Fibroblast of skin of right biceps (primary cell): Measurements from ENCODE around the gene OTOP3.

ENCODE experiments used
- DNase-seq: peaks from one replicate; pipeline ENCODE4 v3.0.0-alpha.2; 2013

Gene OTOP3

DNA sequence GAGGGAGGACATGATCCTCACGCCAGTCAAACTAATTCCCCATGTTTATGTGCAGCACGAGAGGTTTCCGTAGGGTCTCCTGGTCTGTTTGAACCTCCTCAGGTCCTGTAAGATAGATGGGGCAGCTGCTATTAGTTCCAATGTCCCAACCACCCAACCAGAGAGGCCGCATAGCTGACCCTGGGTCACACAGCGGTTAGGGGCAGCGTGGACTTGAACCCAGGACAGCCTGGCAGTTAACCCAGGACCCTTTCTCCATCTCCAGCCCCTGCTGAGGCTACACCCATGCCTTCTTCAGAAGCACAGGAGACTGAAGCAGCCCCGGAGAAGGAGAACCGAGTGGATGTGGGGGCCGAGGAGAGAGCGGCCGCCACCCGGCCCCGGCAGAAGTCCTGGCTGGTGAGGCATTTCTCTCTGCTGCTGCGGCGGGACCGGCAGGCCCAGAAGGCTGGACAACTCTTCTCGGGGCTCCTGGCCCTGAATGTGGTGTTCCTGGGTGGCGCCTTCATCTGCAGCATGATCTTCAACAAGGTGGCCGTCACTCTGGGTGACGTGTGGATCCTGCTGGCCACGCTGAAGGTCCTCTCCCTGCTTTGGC lies 5.5 kb downstream of the OTOP3 start:
- no peak for DNase-seq

DNA sequence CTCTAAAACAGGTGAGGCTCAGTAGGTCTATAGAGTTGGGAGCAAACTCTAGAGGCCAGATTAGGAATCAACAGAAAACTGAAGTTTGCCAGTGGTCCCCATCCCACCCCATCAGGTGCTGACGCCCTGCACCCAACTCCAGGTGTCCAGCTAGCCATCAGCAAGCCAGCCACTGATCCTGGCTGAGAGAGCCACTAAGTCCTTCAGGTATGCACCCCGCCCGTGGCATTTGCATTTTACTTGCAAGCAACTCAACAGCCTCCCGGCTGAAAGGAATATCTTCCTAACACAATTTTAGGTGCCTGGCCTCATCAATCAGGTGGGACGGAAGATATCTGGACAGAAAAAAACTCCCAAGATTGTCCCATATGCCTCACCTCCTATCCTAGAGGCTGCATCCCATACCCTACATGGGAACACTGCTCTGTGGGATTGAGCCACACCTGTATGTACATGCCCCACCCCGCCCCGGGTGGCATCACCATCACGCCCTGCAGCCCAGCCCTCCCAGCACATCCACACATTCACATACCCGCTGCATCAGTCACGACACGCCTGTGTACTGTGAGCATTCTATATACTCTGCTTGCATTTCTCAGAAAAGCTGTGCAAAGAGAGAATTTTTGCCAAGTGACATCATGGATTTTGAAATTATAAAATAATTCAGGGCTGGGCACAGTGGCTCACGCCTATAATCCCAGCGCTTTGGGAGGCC lies 8.3 kb downstream of the OTOP3 start:
- no peak for DNase-seq

DNA sequence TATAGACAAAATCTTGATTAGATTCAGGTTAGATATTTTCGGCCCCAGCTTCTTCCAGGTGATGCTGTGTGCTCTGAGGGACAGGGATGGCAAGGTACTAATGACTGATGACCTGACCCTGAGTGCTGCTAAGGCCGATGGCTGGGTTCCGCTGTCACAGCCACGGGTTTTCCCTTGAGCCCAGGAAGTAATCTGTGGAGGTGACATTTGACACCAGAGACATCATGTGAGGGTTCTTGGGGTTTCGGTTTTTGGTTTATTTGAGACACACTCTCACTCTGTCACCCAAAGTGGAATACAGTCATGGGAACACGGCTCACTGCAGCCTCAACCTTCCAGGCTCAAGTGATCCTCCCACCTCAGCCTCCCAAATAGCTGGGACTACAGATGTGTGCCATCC lies 9.8 kb downstream of the OTOP3 start:
- DNase-seq = no peak

DNA sequence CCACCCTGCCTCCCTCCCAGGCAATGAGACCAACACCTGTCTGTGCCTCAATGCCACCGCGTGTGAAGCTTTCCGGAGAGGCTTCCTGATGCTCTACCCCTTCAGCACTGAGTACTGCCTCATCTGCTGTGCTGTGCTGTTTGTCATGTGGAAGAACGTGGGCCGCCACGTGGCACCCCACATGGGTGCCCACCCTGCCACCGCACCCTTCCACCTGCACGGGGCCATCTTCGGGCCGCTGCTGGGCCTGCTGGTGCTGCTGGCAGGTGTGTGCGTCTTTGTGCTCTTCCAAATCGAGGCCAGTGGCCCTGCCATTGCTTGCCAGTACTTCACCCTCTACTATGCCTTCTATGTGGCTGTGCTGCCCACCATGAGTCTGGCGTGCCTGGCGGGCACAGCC lies 10.9 kb downstream of the OTOP3 start:
- DNase-seq = no peak

DNA sequence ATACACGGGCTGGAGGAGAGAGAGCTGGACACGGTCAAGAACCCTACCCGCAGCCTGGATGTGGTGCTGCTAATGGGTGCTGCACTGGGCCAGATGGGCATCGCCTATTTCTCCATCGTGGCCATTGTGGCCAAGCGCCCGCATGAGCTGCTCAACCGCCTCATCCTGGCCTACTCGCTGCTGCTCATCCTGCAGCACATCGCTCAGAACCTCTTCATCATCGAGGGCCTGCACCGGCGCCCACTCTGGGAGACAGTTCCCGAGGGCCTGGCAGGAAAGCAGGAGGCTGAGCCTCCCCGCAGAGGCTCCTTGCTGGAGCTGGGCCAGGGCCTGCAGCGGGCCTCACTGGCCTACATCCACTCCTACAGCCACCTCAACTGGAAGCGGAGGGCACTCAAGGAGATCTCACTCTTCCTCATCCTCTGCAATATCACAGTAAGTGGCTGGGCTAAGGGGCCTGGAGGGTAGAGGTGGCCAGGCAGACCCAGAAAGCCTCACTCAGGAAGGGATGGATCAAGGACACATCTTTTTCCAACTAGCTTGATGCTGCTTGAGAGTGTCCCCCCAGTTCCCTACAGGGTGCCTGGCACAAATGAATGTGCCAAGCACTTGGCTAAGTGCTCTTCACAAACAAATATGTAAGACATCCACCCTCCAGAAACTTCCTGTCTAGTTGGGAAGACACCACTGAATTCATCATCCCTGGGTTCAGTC lies 11.5 kb downstream of the OTOP3 start:
- DNase-seq = no peak

DNA sequence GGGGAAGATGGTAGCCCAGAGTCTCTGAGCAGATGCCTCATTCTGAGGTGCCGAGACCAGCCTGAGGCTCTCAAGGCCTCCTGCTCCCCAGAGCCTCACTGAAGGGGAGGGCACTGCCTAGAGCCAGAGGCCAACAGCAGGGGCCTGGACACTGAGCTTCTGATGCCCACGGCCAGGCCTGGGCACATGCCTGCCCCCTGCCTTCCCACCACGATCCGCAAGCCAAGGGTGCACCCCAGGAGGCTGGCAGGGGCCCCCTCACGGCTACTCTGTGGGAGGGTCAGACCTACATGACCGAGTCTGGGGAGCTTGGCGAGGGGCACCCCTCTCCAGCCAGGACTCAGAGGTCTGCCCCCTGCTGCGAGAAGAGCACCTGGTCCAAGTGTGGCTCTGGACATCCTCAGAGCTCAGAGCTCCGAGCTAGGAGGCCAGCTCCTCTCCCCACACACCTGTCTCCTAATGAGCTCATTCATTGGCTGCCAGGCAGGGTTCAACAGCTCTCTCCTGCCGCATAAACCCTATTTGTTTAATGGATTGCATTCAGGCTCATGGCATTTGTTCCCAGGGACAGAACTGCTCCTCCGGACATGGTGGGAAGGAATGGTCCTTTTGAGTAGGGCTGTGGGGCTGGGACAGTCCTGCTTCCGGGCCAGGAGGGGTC lies 13.9 kb downstream of the OTOP3 start:
- no peak for DNase-seq

DNA sequence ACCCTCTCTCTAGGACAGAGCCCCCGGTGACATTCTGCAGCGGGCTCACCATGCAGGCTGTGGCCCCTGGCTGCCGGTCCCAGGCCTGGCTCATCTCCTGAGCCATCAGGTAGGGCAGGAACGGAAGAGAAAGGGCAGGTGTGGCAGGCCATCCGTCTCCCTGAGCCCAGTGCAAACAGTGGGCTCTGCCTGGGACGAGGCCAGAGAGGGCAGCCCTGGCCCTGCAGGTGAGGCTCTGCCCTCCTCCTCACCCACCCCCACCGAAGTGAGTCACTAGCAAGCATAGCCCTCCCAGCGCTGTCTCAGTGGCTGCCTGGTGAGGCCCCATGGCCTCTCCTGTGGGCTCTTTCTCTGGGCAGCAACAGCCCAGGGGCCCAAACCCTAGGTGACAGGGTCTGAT lies 14.5 kb downstream of the OTOP3 start:
- no peak for DNase-seq

DNA sequence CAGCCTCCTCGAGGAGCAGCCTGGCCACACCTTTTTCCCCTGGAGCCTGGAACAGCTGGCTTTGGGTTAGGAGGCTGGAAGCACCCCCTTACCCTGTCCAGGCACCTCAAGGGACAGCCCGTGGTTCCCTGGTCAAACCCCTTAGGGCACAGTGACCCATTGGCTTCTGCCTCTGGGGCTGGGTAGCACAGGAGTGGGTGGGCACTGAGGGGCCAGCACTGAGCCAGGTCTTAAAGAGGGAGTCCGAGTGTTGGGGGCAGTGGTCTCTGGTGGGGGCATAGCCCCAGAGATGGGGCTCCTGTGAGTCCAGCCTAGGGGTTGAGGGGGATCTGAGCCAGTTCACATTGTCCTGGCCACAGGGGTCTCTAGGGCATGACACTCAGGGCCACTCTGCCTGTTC lies 15.4 kb downstream of the OTOP3 start:
- no peak for DNase-seq

DNA sequence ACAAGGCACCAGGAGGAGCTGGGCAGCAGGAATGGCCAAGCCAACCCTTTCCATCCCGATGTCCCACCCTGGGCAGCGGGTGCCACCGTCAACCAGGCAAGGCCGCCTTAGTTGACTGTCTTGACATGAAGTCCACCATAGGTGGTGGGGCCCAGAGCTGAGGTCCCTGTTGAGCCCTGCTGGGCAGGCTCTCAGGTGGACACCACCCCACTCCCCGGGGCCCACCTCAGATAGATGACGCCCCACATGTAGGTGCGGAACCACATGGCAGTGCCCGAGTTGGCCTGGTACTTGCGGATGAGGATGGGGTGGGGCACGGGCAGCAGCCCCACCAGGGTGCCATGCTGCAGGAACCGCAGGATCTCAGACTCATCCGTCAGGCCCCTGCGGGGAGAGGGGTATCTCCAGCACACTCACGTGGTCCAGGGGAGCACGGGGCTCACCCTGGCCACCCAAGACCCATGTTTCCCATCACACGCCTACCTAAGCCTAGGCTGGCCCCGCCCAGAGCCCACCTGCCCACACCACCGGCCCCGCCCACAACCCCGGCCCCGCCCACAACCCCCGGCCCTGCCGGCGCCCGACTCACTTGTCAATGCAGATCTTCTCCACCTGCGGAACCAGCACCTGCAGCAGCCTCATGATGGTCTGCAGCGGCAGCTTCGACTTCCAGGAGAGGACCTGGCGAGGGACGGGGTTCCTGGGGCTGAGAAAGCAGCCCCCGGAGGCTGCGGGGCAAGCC lies 16.2 kb downstream of the OTOP3 start:
- DNase-seq = no peak

DNA sequence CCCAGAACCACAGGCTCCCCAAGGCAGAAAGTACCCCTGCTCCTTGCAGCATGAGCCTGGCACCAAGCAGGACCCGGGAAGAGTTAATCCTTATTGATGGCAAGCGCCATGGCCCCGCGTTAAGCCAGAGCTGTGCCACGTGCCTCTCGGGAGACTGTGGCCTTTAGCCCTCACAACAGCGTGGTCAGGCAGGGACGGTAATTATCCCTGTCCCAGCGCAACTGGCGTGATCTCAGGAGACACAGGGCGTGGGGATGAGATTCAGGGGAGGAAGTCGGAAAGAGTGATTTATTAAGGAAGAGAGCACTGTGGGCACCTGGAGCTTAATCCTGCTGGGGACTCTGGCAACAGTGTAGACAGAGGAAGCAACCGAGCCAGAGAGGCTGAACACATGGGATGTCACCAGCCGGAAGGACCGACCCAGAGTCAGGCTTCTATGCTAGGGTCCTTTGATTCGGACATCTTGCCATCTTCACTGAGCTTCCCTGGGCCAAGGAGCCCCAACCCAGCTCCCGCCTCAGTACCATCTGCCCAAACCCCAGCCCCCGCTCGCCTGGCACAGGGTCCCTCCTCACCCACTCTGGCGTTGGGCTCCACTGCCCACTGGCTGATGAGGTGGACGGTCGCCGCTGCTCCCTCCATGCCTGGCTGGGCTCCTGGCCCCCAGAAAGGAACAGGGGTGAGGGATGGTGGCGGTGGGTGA lies 16.9 kb downstream of the OTOP3 start:
- no peak for DNase-seq

DNA sequence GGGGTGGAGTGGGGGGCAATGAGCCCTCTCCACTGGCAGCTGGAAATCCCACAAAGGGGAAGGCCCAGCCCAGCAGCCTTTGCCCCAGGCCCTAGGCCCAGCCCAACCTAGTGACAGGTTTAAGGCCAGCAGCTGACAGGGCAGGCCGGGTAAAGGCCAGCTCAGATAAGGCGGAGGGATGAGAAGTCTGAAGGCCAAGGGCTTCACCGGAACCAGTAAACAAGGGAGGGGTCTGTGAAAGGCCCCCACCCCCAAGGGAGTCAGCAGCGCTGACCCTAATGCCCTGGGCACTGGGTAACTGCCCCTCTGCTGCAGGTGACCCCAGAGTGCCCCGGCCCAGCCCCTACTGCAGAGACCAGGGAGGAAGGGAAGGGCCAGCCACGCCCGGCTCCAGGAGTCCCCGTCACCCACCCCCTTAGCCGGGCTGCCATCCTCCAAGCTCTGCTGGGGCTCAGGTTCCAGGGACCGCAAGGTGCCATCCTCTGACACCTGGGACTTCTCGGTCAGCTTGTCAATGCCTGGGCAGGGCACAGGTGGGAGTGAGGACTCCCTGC lies 17.5 kb downstream of the OTOP3 start:
- no peak for DNase-seq

DNA sequence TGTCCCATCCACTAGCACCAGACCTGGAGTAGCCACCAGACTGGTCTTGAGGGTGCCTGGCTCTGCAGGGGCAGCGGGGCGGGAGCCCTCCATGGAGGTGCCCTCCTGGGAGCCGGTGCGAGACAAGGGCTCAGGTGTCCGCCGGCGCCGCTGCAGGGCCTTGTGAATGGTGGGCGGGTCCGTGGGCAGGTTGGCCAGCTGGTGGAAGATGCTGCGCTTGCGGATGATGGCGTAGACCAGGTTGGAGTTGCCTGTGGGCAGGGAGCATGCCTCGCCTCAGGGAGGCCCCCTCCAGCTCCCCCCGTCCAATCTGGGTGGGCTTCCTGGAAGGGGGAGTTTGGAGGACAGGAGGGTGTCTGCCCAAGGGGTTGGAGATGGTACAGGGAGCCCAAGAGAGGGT lies 18.4 kb downstream of the OTOP3 start:
- no peak for DNase-seq

DNA sequence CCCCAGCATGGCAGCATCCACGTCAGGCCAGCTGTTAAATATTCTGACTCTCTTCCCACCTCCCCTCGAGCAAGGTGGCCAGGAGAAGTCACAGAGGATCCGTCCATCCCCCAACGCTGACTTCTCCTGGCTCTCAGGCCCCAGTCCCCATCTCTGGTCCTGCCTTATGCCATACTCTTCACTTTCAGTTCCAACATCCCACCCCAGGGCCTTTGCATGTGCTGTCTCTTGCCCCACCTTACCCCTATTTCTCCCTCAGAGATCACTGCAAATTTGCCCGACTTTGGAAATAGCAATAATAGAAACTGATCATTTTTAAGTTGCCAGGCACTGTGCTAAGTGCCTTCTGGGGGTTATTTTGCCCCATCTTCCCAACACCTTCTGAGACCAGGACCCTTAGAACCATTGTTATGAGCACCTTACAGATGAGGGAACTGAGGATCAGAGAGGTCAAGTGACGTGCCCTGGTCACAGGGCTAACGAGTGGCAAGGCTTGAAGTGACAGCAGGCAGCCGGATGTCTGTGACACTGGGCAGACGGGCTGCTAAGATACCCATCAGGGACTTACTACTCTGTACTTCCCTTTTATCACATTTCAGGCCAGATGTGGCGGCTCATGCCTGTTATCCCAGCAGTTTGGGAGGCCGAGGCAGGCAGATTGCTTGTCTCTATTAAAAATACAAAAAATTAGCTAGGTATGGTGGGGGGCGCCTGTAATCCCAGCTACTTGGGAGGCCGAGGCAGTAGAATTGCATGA lies 19.1 kb downstream of the OTOP3 start:
- DNase-seq = no peak

DNA sequence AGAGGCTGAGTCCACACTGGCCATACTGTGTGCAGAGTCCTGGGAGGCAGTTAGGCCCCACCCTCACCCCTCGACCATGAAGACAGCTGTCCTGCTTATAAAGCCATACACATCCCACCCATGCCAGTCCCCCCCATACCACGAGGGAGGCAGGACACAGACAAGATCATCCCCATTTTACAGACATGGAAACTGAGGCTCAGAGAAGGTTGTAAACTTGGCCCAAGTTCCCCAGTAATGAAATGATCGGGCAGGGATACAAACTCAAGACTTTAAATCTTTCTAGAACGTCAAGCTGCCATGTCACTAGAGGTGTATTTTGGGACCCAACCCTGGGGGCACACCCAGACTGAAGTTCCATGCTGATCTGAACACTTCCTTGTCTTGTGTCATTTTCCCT lies 20.4 kb downstream of the OTOP3 start:
- no peak for DNase-seq

DNA sequence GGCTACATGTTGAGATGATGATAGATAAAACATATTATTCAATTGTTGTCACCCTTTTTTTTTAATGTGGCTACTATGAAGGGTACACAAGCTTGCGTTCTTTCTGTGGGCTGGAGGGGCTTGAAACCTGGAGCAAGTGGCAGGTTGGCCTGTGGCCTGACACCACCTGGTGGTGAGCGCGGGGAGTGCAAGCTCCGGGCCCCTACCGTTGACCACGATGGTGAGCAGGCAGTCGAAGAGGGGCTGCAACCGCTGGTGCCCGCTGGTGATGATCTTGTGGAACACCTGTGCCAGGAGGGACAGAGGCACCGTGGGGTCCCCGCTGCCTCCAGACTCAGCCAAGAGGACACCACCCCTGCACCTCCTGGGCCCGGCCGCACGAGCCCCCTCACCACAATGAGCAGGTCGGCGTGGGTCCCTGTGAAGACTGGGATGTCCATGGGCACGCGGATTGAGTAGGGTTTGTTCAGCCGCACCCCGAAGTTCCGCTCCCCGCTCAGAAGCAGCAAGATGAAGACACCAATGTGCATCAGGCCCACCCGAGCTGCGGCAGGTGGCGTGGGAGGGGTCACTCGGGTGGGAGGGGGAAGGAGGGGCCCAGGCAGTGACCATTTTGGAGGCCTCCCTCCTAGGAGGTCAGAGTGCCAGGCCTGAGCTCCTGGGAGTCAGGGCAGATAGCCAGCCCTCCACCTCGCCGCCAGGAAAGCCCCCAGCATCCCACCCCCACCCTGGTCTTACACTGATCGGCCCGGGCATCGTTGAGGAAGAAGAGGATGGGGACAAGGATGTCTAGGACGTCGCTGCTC lies 22.4 kb downstream of the OTOP3 start:
- DNase-seq = peak; percentile 36

DNA sequence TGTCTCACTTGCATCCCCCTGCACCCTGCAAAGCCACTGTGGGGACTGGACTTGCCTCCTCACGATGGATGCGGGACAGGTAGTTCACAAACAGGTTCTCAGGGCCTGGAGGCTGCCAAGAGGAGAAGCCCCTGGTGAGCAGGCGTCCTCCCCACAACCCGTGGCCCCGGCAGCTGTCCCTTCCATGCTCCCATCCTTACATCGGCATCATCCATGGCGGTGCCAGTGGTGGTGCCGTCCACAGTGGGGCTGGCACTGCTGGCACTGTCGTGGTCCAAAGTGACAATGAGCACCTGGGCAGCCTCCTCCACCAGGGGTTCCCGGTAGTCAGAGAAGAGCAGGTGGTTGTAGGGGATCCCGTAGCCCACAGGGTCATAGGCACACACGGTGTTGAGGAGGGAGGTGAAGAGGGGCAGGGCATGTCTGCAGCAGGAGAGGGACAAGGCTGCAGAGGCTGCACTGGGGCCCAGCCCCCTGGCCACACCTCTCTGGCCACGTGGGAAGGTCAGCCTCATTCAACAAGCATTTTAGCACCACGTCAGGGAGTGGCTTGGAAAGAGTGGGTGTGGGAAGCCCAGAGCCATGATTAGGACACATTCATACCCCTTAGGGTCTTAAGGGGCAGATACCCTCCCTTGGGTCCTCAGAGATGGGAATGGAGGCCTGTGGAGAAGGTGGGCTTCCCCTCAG lies 24.3 kb downstream of the OTOP3 start:
- no peak for DNase-seq

DNA sequence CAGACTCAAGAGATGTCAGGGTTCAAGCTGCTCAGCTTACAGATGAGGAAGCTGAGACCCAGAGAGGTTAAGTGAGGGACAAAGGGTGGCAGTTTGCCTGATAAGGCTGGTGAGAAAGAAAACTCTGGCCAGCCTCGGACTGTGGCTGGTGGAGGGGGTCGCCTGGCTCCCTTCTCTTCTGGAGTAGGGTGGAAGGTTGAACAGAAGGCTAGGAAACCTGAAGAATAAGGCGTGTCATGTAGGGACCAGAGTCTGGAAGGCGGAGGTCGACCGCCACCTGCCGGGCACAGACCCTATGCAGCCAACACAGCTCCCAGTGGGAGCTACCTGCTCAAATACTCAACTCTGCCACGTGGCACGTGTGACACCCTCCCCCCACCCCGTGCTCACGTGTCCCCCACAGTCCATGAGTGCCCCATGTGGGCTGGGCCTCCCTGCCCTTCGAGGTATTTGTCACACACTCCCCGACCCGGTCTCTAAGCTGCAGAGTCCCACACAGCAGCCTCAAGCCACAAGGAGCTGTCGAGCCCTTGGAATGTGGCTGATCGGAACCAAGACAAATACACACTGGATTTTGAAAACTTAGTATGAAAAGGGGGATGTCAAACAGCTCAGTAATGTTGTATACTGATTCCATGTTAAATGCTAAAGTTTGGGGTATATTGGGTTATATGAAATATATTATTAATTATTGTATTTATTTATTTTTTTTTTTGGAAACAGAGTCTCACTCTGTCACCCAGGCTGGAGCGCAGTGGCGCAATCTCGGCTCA lies 25.1 kb downstream of the OTOP3 start:
- peak; percentile 54 for DNase-seq

DNA sequence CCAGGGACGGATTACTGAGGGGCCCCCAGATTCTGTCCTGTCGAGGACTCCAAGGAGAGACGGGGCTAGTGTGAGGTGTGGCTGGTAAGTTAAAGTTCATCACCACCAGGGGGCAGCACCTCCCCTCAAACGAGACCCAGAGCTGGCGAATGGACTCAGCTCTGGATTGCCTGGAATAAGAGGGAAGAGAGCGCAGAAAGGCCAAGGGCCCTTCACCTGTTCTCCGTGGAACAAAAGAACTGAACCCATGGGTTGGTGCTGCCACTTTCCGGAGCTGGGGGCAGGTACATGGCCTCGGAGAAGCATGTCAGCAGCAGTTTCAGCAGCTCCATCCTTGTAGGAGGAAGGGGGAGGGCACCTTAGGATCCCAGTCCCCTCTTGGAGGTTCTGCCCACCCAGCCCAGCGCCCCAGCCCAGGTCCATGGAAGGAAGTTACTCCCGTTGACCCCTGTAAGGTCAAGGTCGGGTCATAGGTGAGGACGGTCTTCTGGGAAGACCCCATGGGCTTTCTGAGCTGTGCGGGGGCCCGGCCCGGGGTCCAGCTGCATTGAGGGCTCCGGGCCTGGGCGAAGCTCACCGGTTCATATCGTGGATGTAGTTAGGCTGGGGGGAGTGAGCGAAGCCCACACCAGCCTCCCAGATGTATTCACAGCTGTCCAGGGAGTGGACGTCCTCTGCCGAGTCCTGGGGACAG lies 26.1 kb downstream of the OTOP3 start:
- peak; percentile 79 for DNase-seq
